ENCODE results near the gene KHDRBS2.

Gene KHDRBS2

DNA sequence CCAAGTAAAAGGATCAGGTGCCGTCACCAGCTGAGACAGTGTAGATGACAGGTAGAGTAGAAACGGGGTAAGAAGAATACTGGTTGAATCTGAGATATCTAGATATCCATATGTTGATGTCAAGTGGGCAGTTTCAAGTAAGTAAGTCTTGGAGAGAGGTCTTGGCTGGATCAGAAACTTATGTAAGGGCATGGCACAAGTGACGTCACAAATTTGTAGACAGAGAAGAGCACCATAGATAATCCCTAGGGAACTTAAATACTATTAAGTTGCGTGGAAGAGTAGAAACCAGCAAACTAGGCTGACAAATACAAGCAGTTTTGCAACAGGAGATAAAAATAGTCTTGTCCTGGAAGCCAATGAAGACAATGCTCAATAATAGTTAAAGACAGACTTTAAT is 123.2 kb downstream of the KHDRBS2 start:
- DNase-seq (ENCODE audit: low spot score), result no peak
- TF ChIP-seq CTCF (IDR thresholded peaks at IDR 0.05; ENCODE audit: borderline replicate concordance, control extremely low read depth, extremely low read depth, insufficient read depth, missing control alignments), result no peak
- in situ Hi-C loops (cut with MboI; ENCODE audit: low sequenced_read_pairs, unreplicated experiment), result no loop called here

GRCh38 chr6:62152796-62153195 is 133.2 kb downstream of the KHDRBS2 start:
- in situ Hi-C loops (cut with MboI; ENCODE audit: low sequenced_read_pairs, unreplicated experiment), result no loop called here
- DNase-seq (ENCODE audit: low spot score), result no peak
- TF ChIP-seq CTCF (IDR thresholded peaks at IDR 0.05; ENCODE audit: borderline replicate concordance, control extremely low read depth, extremely low read depth, insufficient read depth, missing control alignments), result no peak

DNA sequence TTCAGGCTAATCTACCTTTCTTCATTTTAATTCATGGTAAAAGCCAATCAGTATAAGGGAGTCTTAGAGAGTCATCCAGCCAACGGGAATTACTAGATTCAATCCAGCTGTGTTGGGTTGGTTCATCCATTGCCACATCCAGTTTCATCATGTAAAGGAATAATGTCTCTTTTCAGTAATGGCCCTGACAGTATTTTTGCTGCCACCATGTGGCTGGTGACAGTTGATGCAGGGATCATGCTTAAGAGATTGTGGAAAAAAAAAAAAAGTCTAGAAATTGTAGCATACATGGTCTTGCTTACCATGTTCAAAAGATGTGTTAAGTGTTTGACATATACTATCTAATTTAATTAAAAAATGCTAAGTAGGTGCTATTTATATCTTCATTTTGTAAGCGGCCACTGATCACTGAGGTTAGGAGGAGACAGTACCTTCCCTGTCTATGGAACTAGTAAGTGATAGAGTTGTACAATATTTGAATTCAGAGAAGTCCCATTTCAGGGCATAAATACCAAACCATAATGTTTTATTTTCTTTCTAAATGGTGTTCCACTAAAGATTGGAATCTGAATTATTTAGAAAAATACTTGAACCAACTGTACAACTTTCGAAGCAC is 135.9 kb downstream of the KHDRBS2 start:
- peak; percentile 45 for TF ChIP-seq CTCF (IDR thresholded peaks at IDR 0.05; ENCODE audit: borderline replicate concordance, control extremely low read depth, extremely low read depth, insufficient read depth, missing control alignments)
- in situ Hi-C loops (cut with MboI; ENCODE audit: low sequenced_read_pairs, unreplicated experiment), result no loop called here
- DNase-seq (ENCODE audit: low spot score), result peak; percentile 10

DNA sequence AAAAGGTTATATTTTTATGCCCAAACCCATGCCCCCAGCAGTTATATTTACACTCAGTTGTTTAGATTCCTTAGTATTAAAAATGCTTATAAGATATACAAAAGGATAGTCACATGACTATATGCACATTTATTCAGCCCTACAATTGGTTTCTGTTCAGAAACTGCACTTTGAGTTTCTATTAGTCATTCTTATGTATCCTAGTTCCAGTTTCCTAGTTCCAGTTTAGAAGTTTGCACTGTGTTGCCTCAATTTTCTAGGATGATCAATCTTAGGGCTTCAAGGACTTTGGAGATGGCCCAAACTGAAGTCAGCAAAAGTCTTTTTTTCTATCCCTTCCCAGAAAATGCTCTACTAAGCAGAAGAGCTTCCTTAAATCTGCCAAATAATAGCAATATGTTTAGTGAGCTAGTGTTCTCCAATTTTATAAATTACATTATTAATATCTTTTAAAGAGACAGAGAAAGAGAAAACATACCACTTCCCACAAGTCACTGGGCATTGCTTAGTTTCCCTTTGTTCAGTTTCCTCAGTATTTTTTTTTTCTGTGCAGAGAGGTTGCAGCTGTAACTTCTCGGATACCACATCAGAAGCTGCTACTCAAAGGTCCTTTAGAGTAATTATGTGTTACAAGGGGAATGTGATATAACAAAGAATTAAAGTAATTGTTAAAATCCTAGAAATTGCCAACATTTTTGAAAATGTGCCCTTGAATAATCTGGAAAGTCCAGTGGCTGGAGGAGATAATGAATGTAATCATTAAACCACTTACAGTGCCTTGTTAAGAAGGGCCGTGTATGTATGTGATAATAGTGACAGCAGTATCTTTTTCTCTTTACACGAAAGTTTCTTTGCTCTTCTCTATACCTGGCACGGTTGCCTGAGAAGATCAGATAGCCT is 138.8 kb downstream of the KHDRBS2 start:
- DNase-seq (ENCODE audit: low spot score), result no peak
- TF ChIP-seq CTCF (IDR thresholded peaks at IDR 0.05; ENCODE audit: borderline replicate concordance, control extremely low read depth, extremely low read depth, insufficient read depth, missing control alignments), result no peak
- in situ Hi-C loops (cut with MboI; ENCODE audit: low sequenced_read_pairs, unreplicated experiment), result no loop called here

DNA sequence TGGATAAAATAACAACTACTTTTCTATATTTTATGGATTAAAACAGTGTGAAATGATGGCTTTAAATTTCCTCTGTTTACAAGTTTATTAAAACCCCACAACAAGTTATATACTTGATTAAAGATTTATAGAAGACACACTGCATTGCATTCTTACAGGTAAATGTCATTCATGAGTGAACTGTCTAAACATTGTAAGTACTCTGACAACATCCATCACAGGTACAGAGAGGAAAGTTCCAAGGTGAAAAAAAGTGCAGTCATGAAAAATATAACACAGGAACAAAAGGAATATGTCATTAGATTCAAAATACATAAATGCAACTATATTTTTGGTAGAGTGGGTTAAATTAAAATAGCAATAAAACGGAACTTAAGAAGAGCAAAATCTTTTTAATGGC is 156.9 kb downstream of the KHDRBS2 start:
- TF ChIP-seq CTCF (IDR thresholded peaks at IDR 0.05; ENCODE audit: borderline replicate concordance, control extremely low read depth, extremely low read depth, insufficient read depth, missing control alignments), result no peak
- in situ Hi-C loops (cut with MboI; ENCODE audit: low sequenced_read_pairs, unreplicated experiment), result no loop called here

DNA sequence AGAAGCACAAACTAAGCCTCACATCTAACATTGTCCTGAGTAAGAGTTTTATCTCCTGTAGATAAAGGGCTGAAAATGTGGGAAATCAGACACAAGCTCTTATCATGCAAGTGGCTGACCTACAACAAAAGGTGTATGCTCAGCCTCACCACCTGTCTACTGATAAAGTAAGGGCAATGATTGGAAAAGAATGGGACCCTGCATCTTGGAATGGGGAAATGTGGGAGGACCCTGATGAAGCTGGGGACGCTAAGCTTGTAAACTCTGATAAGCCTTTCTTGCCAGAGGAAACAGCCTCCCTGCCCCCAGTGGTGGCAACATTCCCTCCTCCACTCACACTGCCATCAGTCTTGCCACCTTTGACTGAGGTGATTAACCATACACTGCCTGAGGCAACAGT is 166.6 kb downstream of the KHDRBS2 start:
- DNase-seq (ENCODE audit: low spot score), result no peak
- in situ Hi-C loops (cut with MboI; ENCODE audit: low sequenced_read_pairs, unreplicated experiment), result no loop called here
- no peak for TF ChIP-seq CTCF (IDR thresholded peaks at IDR 0.05; ENCODE audit: borderline replicate concordance, control extremely low read depth, extremely low read depth, insufficient read depth, missing control alignments)

More for the DNA sequence above, 156.9 kb downstream of the KHDRBS2 start:
- no peak for DNase-seq (ENCODE audit: low spot score)
